ENCODE data around the gene LRP8.

DNA sequence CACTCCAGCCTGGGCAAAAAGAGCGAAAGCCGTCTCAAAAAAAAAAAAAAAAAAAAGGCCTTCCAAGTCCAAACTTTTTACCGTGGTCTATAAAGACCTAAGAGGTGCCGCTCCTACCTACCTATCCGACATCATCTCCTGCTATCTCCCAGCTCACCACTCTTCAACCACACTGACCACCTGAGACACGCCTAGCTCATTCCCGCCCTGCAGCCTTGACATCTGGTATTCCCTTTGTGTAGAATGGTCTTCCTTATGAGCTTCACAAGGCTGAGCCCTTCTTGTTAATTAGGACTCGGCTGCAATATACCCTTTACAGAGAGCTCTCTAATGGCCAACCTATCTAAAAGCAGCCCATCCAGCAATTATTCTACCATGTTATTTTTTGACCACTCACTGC, 90.2 kb downstream of the LRP8 start:
- TF ChIP-seq, protein P1, sequence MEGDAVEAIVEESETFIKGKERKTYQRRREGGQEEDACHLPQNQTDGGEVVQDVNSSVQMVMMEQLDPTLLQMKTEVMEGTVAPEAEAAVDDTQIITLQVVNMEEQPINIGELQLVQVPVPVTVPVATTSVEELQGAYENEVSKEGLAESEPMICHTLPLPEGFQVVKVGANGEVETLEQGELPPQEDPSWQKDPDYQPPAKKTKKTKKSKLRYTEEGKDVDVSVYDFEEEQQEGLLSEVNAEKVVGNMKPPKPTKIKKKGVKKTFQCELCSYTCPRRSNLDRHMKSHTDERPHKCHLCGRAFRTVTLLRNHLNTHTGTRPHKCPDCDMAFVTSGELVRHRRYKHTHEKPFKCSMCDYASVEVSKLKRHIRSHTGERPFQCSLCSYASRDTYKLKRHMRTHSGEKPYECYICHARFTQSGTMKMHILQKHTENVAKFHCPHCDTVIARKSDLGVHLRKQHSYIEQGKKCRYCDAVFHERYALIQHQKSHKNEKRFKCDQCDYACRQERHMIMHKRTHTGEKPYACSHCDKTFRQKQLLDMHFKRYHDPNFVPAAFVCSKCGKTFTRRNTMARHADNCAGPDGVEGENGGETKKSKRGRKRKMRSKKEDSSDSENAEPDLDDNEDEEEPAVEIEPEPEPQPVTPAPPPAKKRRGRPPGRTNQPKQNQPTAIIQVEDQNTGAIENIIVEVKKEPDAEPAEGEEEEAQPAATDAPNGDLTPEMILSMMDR (IDR thresholded peaks at IDR 0.05; ENCODE audit: poor library complexity) = no peak
- no peak for TF ChIP-seq EZH2 (IDR thresholded peaks at IDR 0.05; ENCODE audit: borderline replicate concordance)
- no peak for TF ChIP-seq EZH2phosphoT487 (IDR thresholded peaks at IDR 0.05; ENCODE audit: low read depth, severe bottlenecking, unreplicated experiment)

Measured in hepatocyte (in vitro differentiated cells).